ENCODE measurements around the gene ITM2B. TPM values are rescaled to one million over a fixed set of nuclear protein-coding genes. Genes with fewer than 3 reads are reported as not detected.
A peak's percentile ranks its signal among the peaks of the same experiment; 100 is the strongest.

ITM2B gene
- total and polyA plus RNA-seq, 2 donors (not counting 1 experiment from before 2014, with no cell fraction given) = 122 to 177 TPM

DNA sequence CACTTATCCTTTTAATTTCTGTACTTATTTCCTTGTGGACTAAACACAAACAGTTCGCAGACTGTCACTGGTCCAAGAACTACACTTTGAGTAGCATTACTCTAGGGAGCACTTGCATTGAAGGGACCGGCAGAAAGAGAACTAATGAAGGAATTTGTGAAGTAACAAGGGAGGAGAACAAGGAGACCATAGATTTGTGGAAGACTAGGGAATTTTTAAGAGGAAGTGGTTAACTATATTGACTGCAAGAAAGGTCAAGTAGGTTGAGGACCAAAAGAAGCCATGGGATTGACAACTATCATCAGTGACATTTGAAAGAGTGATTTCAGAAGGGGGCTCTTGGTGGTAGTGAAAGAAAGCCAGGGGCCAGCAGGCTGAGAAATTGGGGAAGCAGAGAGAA, 66.6 kb downstream of the ITM2B start:
- Mint-ChIP-seq H3K4me1 (peaks cover 22% of the 10 kb centered on the region), H3K4me3 (no peak overlapping the region), H3K27ac (no peak overlapping the region), H3K9me3 (ENCODE audit: insufficient read depth) (no peaks in the 10 kb centered on the region), H3K27me3 (no peaks in the 10 kb centered on the region)
- Histone ChIP-seq H3K36me3 (replicated peaks in 1 of 2; ENCODE audit: control extremely low read depth in 1 of 2, control insufficient read depth in 1 of 2, extremely low read depth in 1 of 2, insufficient read depth in 2 of 2, low read length in 1 of 2) (no peaks in the 10 kb centered on the region), H4K20me1 (ENCODE audit: control insufficient read depth, insufficient read depth, low read length, poor library complexity, severe bottlenecking) (no peaks in the 10 kb centered on the region), H3K9ac (ENCODE audit: low read length) (no peak overlapping the region), H3K4me2 (replicated peaks; ENCODE audit: low read depth, low read length, poor library complexity, severe bottlenecking) (no peak overlapping the region), H3K4me1 (ENCODE audit: control insufficient read depth in 2 of 2, insufficient read depth in 2 of 2, low read length in 2 of 2) (peaks cover 7 to 16% of the 10 kb centered on the region in 2 donors), H3K27me3 (replicated peaks in 1 of 4; ENCODE audit: control extremely low read depth in 1 of 4, control insufficient read depth in 3 of 4, insufficient read depth in 4 of 4, low read length in 3 of 4) (no peaks in the 10 kb centered on the region), H3K4me3 (ENCODE audit: control extremely low read depth in 1 of 5, extremely low read depth in 1 of 5, insufficient read depth in 1 of 5, low read depth in 2 of 5, low read length in 4 of 5) (no peak overlapping the region), H3K9me3 (ENCODE audit: control extremely low read depth in 1 of 3, control insufficient read depth in 2 of 3, insufficient read depth in 1 of 3, low read length in 2 of 3) (no peaks in the 10 kb centered on the region), H3K79me2 (ENCODE audit: control insufficient read depth, insufficient read depth, low read length) (no peaks in the 10 kb centered on the region), H2AFZ (ENCODE audit: insufficient read depth, low read depth, low read length, poor library complexity, severe bottlenecking) (no peak overlapping the region), H3K27ac (ENCODE audit: low read length in 2 of 2) (no peak overlapping the region)
- WGBS (ENCODE audit: insufficient coverage) = 78% methylated on average over 1 of the region's 2 CpGs
- CTCF ChIA-PET = no interaction called here
- POLR2A ChIA-PET = no interaction called here
- intact Hi-C loops (cut with micrococcal nuclease) = no loop called here
- ATAC-seq (ENCODE audit: low read depth) = no peak
- no peak for DNase-seq
- TF ChIP-seq EZH2 (IDR thresholded peaks at IDR 0.05; ENCODE audit: borderline replicate concordance, insufficient read depth, low read depth, low read length, poor library complexity, severe bottlenecking) = no peak
- TF ChIP-seq, protein P1, sequence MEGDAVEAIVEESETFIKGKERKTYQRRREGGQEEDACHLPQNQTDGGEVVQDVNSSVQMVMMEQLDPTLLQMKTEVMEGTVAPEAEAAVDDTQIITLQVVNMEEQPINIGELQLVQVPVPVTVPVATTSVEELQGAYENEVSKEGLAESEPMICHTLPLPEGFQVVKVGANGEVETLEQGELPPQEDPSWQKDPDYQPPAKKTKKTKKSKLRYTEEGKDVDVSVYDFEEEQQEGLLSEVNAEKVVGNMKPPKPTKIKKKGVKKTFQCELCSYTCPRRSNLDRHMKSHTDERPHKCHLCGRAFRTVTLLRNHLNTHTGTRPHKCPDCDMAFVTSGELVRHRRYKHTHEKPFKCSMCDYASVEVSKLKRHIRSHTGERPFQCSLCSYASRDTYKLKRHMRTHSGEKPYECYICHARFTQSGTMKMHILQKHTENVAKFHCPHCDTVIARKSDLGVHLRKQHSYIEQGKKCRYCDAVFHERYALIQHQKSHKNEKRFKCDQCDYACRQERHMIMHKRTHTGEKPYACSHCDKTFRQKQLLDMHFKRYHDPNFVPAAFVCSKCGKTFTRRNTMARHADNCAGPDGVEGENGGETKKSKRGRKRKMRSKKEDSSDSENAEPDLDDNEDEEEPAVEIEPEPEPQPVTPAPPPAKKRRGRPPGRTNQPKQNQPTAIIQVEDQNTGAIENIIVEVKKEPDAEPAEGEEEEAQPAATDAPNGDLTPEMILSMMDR (IDR thresholded peaks at IDR 0.05) = no peak

DNA sequence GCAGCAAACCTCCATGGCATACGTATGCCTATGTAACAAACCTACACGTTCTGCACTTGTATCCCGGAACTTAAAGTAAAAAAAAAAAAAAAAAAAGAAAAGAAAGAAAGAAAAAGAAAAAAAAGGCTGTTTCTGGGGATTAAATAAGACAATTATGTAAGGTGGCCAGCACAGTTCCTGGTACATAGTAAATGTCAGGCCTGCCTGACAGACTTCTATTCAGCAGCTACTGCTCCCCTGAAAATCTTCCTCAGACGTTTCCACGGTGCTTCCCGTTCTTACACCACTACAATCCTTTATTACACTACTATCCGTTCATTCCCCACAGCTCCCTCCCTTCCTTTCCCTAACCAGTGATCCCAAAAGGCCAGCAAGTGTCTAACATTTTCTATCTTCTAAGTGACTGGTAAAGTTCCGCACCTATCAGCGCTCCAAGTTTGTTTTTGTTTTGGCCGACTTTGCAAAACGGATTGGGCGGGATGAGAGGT, 69.9 kb downstream of the ITM2B start:
- Mint-ChIP-seq H3K27me3 (no peaks in the 10 kb centered on the region), H3K4me1 (peaks cover 32% of the 10 kb centered on the region), H3K27ac (peak overlapping the region; percentile 100), H3K4me3 (peak overlapping the region; percentile 99), H3K9me3 (ENCODE audit: insufficient read depth) (peaks cover 2% of the 10 kb centered on the region)
- ATAC-seq (ENCODE audit: low read depth) (no peak), DNase-seq (no peak)
- peak overlapping the region; percentile 92 for H3K4me2 ChIP-seq (replicated peaks; ENCODE audit: low read depth, low read length, poor library complexity, severe bottlenecking)
- H3K4me1 ChIP-seq (ENCODE audit: control insufficient read depth in 2 of 2, insufficient read depth in 2 of 2, low read length in 2 of 2) = peaks cover 20 to 26% of the 10 kb centered on the region in 2 donors
- peak overlapping the region; percentile 60 to 94 (median 84) for H3K4me3 ChIP-seq (ENCODE audit: control extremely low read depth in 1 of 5, extremely low read depth in 1 of 5, insufficient read depth in 1 of 5, low read depth in 2 of 5, low read length in 4 of 5)
- CTCF ChIA-PET = interaction anchor here (0.7 to 1.7 kb wide), 5 partner anchors 16 to 172 kb away, joined by 3 to 7 read pairs (median 5); no protein-coding TSS in a partner anchor
- H2AFZ ChIP-seq (ENCODE audit: insufficient read depth, low read depth, low read length, poor library complexity, severe bottlenecking) = peak overlapping the region; percentile 91
- intact Hi-C loops (cut with micrococcal nuclease) = loop anchor here (1.0 to 2.0 kb wide), 5 partner anchors 16 to 674 kb away; partner anchors contain the start of gene MED4
- H3K79me2 ChIP-seq (ENCODE audit: control insufficient read depth, insufficient read depth, low read length) = peaks cover 33% of the 10 kb centered on the region
- H3K27me3 ChIP-seq (replicated peaks in 1 of 4; ENCODE audit: control extremely low read depth in 1 of 4, control insufficient read depth in 3 of 4, insufficient read depth in 4 of 4, low read length in 3 of 4) = no peaks in the 10 kb centered on the region
- TF ChIP-seq, protein P1 (IDR thresholded peaks at IDR 0.05) = no peak
- TF ChIP-seq EZH2 (IDR thresholded peaks at IDR 0.05; ENCODE audit: borderline replicate concordance, insufficient read depth, low read depth, low read length, poor library complexity, severe bottlenecking) = no peak
- H3K9me3 ChIP-seq (ENCODE audit: control extremely low read depth in 1 of 3, control insufficient read depth in 2 of 3, insufficient read depth in 1 of 3, low read length in 2 of 3) = peaks cover 0 to 15% (median 8%) of the 10 kb centered on the region in 3 donors
- peak overlapping the region; percentile 99 to 100 for H3K27ac ChIP-seq (ENCODE audit: low read length in 2 of 2)
- peak overlapping the region; percentile 99 for H3K9ac ChIP-seq (ENCODE audit: low read length)
- peaks cover 2 to 23% of the 10 kb centered on the region in 2 experiments for H3K36me3 ChIP-seq (replicated peaks in 1 of 2; ENCODE audit: control extremely low read depth in 1 of 2, control insufficient read depth in 1 of 2, extremely low read depth in 1 of 2, insufficient read depth in 2 of 2, low read length in 1 of 2)
- POLR2A ChIA-PET = interaction anchor here (0.8 to 1.4 kb wide), 3 partner anchors 11 to 70 kb away, joined by 3 to 6 read pairs (median 5); partner anchors contain the start of gene ITM2B
- H4K20me1 ChIP-seq (ENCODE audit: control insufficient read depth, insufficient read depth, low read length, poor library complexity, severe bottlenecking) = no peaks in the 10 kb centered on the region
- WGBS (ENCODE audit: insufficient coverage) = 1% methylated on average over 9 of the region's 12 CpGs
